Sciatic nerve (tissue), 2 donors: Measurements from ENCODE around the gene AWAT1. TPM values are rescaled to one million over a fixed set of nuclear protein-coding genes. Genes with fewer than 3 reads are reported as not detected.
"Not testable (repeated sequence)": the region's sequence is repeated elsewhere in the genome, so short reads cannot be mapped to it uniquely, and the experiment has no call there.

ENCODE experiments used
- ATAC-seq: fragments of 200-7000 bp; cut with Tn5 transposase; one replicate; pipeline ENCODE4 v1.9.1; 2020; ENCODE audit warnings: mild to moderate bottlenecking, moderate library complexity
- DNase-seq: peaks from one replicate; pipeline ENCODE4 v3.0.0-alpha.2; 2020; ENCODE audit warnings: low spot score
- intact Hi-C: fragments of 100-400 bp; cut with DNase I; formaldehyde crosslinking; loops from one replicate; pipeline ENCODE4 v1.14.2; 2022
- total RNA-seq: library from RNA; stranded (reverse); fragmentation: NEBNext Ultra II Directional; extraction: Animal tissue kit (Norgen Biotek cat#: 25700); gene quantifications from one replicate; pipeline ENCODE4 v1.2.1, GENCODE V29; 2021
- donor health status: DM: no; HTN: no; CAD: no.
- donor health status: DM: no; HTN: no; CAD: no.

AWAT1 gene
- total RNA-seq, result not detected

GRCh38 chrX:70234355-70234754 is at the start of gene AWAT1:
Gene AWAT1, plus strand, starts transcription at chrX:70234655. Its CDS starts 41 bp downstream, at chrX:70234696.
- intact Hi-C loops, result no loop called here
- ATAC-seq (no peak), DNase-seq (no peak)

- ATAC-seq (no peak), DNase-seq (no peak)
- intact Hi-C loops, result no loop called here
Measured at GRCh38 chrX:70190225-70190624, 44.2 kb upstream of the AWAT1 start.

- DNase-seq, result no peak
- ATAC-seq, result peak; percentile 44
Measured at GRCh38 chrX:70196961-70197720, 37.3 kb upstream of the AWAT1 start.

GRCh38 chrX:70201732-70202131 is 32.7 kb upstream of the AWAT1 start:
- DNase-seq (no peak), ATAC-seq (no peak)
- intact Hi-C loops, result no loop called here

More at GRCh38 chrX:70196961-70197720, 37.3 kb upstream of the AWAT1 start:
- intact Hi-C loops, result no loop called here

- intact Hi-C loops, result no loop called here
- ATAC-seq (no peak), DNase-seq (no peak)
Measured at GRCh38 chrX:70208479-70208878, 26.0 kb upstream of the AWAT1 start.

GRCh38 chrX:70209570-70209969 is 24.9 kb upstream of the AWAT1 start:
- DNase-seq, ATAC-seq, intact Hi-C loops: not testable (repeated sequence)

- no peak for ATAC-seq
- no peak for DNase-seq
- intact Hi-C loops, result no loop called here
Measured at GRCh38 chrX:70219938-70220764, 14.3 kb upstream of the AWAT1 start.

GRCh38 chrX:70226048-70226447 is 8.4 kb upstream of the AWAT1 start:
- ATAC-seq, result no peak
- no peak for DNase-seq
- intact Hi-C loops, result no loop called here

- intact Hi-C loops, result no loop called here
- no peak for DNase-seq
- ATAC-seq, result no peak
Measured at GRCh38 chrX:70226687-70227086, 7.8 kb upstream of the AWAT1 start.

- no peak for ATAC-seq
- intact Hi-C loops, result no loop called here
- no peak for DNase-seq
Measured at GRCh38 chrX:70231666-70232065, 2.8 kb upstream of the AWAT1 start.

GRCh38 chrX:70240751-70241150 is 6.3 kb downstream of the AWAT1 start:
- intact Hi-C loops, result no loop called here
- ATAC-seq (no peak), DNase-seq (no peak)

- ATAC-seq, result no peak
- DNase-seq, result no peak
- intact Hi-C loops, result no loop called here
Measured at GRCh38 chrX:70241501-70241900, 7.0 kb downstream of the AWAT1 start.

- intact Hi-C loops, DNase-seq, ATAC-seq: not testable (repeated sequence)
Measured at GRCh38 chrX:70243601-70244000, 9.1 kb downstream of the AWAT1 start.

GRCh38 chrX:70244881-70245280 is 10.4 kb downstream of the AWAT1 start:
- no peak for ATAC-seq
- no peak for DNase-seq
- intact Hi-C loops, result no loop called here

GRCh38 chrX:70247252-70247651 is 12.8 kb downstream of the AWAT1 start:
- DNase-seq (no peak), ATAC-seq (no peak)
- intact Hi-C loops, result no loop called here

- ATAC-seq (no peak), DNase-seq (no peak)
- intact Hi-C loops, result no loop called here
Measured at GRCh38 chrX:70252491-70252890, 18.0 kb downstream of the AWAT1 start.

GRCh38 chrX:70253377-70254062 is 19.1 kb downstream of the AWAT1 start:
- intact Hi-C loops, result no loop called here
- DNase-seq, result no peak
- ATAC-seq, result no peak

- ATAC-seq, result no peak
- DNase-seq, result no peak
- intact Hi-C loops, result no loop called here
Measured at GRCh38 chrX:70254063-70254400, 19.6 kb downstream of the AWAT1 start.

- DNase-seq, result no peak
- intact Hi-C loops, result no loop called here
- no peak for ATAC-seq
Measured at GRCh38 chrX:70254909-70255308, 20.5 kb downstream of the AWAT1 start.

GRCh38 chrX:70255452-70255851 is 21.0 kb downstream of the AWAT1 start:
- intact Hi-C loops, result no loop called here
- DNase-seq (no peak), ATAC-seq (peak; percentile 58)
